Stimulated activated CD4-positive, alpha-beta T cell treated with anti-CD3 and anti-CD28 coated beads, Interleukin-2, amount 100 ng/mL, for 48 hours (primary cell): ENCODE results near the gene PXDN.
"Not testable (repeated sequence)": the region's sequence is repeated elsewhere in the genome, so short reads cannot be mapped to it uniquely, and the experiment has no call there.

Experiments used
- DNase-seq, 2 donors: peaks; one replicate each; pipeline ENCODE4 v3.0.0-alpha.2; 2020

PXDN gene, protein sequence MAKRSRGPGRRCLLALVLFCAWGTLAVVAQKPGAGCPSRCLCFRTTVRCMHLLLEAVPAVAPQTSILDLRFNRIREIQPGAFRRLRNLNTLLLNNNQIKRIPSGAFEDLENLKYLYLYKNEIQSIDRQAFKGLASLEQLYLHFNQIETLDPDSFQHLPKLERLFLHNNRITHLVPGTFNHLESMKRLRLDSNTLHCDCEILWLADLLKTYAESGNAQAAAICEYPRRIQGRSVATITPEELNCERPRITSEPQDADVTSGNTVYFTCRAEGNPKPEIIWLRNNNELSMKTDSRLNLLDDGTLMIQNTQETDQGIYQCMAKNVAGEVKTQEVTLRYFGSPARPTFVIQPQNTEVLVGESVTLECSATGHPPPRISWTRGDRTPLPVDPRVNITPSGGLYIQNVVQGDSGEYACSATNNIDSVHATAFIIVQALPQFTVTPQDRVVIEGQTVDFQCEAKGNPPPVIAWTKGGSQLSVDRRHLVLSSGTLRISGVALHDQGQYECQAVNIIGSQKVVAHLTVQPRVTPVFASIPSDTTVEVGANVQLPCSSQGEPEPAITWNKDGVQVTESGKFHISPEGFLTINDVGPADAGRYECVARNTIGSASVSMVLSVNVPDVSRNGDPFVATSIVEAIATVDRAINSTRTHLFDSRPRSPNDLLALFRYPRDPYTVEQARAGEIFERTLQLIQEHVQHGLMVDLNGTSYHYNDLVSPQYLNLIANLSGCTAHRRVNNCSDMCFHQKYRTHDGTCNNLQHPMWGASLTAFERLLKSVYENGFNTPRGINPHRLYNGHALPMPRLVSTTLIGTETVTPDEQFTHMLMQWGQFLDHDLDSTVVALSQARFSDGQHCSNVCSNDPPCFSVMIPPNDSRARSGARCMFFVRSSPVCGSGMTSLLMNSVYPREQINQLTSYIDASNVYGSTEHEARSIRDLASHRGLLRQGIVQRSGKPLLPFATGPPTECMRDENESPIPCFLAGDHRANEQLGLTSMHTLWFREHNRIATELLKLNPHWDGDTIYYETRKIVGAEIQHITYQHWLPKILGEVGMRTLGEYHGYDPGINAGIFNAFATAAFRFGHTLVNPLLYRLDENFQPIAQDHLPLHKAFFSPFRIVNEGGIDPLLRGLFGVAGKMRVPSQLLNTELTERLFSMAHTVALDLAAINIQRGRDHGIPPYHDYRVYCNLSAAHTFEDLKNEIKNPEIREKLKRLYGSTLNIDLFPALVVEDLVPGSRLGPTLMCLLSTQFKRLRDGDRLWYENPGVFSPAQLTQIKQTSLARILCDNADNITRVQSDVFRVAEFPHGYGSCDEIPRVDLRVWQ (N-terminal part only)

DNA sequence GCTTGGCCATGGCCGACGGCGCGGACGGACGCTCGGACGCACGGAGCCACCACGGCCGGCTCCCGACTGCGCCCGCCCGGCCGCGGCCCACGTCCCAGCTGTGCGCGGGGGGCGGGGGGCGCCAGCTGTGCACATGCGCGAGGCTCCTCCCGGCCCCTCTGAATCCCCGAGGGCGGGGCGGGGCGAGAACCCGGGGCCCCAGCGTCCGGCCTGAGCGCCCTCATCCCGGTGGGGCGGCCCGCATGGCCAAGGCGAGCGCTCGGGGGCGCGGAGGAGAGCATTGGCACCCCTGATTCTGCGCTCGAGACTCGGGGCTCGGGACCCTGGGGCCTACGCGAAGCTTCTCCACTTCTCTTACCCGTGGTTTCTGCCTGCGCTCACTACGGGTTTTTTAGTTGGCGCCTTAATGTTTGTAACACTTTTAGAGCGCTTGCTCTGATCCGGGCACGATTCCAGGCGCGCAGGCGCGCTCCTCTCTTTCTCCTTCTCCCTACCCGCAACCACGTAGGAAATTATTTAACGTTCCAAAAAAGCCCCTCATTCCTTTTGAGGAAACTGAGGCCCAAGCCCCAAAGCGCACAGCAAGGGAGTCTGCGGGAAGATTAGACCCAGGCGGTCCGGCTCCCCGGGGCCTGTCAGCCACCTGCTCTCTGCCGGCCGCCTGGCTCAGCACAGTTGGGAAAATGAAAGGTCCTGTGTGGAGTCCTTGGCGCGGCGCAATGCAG is at the start of gene PXDN:
PXDN (minus strand) TSS at position 70 of the 725 bp plus-strand sequence; CDS start at position 10, 60 bp downstream.
- DNase-seq = no peak

DNA sequence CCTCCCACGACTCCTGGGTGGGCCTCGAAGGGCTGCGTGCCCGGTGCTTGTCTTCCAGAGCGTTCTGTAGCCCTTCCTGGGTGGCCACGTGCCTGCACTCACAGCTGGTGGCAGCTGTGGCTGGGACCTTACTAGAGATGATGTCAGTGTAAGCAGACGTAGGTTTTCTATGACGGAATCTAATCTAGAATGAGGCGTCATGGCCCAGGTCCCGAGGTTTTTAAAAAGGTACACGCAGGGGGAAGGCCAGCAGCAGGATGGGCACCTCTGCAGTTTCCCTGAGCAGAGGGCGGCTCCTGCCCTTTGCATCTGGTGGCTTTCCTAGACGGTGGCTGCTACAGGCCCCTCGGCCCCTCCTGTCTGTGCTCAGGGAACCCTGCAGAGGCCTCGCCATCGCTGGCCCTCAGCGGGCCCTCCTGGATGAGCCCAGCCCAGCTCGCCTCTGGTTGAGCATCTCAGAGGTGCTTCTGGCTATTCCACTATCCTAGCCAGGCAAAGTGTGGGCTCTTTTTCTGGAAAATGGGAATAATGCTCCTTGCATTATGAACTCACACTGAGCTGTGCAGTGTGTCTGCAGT is 49.6 kb upstream of the PXDN start:
- DNase-seq = no peak

DNA sequence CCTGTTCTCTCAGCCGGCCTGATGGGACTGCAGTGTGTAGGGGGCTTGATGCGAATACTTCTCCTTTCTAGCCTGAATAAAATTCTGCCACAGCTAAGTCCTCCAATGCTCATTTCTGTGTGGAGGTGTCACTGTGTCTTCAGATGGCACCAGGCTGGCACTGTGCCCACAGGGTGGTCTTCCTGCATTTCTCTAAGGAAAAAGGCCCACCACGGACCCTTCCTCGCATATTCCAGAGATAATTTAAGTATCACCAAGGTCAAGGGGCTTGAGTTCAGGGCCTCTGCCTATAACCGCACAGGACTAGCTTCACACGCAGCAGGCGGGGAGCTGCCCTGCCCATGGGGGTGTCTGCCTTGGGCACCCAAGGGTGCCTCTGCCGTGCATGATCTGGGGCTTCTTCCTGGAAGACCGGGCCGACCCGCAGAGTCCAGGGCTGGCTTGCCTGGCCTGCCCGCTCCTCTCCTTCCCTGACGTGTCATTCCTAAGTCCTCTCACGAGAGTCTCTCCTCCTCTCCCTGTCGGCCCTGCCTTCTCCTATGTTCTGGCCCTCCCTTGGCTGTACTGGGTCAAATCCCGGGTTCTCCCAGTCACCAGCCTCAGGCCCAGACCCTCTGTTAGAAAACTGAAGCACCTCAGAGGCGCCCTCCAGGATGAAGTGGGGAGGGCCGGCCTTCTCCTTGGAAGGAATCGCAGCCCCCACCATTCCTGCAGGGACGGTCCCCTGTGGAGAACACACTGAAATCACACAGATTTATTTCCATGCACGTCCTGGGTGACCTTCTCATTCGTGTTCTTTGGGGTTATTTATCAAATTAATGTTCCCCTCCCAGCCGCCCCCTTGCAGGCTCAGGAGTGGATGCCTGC is 48.9 kb upstream of the PXDN start:
- DNase-seq = no peak

DNA sequence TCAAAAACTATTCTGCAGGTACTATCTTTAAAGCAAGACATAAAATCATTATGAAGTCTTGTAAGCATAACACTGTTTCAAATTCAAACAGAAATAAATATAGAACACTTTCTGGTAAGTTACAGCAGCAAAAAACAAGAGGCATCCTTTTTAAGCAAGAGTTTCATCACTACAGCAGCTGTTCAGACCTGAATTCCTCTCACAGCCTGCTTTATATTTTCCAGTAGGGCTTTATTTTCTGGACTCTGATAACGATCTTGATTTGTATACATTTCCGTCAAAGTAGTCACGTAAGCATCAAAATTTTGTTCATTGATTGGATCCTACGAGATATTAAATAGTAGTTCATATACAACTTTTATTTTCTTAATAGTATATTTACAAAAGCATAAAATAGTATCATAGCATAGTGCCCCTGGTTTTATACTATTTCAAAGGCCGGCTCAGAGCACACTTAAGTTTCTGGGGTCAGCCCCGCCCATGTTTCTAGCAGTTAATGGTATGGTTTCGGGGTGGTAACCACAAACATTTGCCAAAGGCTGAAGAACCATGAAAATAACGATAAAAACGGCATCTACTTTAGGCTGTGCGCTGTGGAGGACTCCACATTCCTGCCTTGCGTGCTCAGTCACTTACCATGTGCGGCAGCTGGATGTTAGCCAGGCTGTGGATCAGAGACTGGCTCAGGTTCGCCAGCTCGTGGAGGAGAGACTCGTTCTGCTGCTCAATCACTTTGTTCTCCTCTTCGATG is 47.5 kb upstream of the PXDN start:
- no peak for DNase-seq

DNA sequence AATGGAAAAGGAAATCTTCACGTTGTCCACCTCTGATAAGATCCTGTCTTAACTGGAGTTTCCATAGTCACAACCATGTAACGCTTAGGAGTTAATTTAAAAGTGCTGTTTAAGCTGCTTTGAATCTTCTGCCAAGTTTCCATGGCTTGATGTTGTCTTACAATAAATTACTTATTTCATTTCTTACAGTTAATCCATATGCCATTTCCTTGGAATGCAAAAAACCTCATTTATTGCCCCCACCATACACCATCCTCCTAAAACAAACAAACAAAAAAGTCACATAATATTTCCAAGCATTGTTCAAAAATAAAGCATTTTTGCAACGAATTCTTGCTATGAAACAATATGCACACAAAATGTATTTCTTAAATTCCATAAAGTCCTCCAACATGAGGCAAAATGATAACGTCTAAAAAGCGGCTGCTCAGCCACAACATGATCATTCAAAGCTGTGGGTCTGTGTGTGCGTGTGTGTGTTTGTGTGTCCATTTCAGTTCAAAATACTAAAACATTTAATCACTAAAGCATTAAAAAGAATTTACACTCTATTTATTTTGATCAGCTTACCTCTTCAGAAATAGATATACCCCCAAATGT is 46.8 kb upstream of the PXDN start:
- DNase-seq = no peak

DNA sequence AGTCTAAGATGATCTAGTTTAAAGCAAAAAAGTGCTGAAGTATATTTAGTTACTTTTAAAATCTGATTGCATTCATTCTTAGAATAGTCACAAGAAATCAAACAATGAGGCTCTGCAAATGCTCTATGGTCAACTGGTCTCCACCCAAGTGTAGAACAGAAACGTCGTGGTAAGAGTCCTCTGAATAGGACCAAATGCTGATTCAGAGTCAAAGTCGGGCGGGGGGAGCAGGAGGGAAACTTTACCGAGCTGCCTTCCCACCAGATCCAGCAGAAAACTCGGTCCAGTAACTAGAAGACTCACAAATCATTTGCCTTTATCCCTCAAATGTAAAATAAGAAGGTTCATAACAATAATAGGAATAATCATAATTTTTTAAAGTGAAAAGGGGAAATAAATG is 46.2 kb upstream of the PXDN start:
- no peak for DNase-seq

DNA sequence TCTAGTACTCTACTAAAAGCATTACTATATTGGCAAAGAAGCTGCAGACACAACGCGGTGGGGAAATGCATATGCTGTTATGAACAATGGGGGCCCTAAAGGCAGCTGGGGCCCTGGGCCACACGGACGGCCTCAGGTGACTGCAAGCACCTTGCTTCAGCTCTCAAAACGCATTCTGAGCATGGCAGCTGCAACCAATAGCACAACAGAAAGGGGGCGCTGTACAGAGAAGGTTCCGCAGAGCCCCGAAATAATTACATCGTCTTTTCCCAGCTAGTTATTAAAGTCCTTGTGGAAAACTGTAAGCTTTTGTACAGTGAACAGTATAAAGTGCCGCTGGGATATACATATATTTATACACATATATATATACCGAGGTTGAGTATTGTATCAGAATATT is 45.3 kb upstream of the PXDN start:
- DNase-seq = no peak

DNA sequence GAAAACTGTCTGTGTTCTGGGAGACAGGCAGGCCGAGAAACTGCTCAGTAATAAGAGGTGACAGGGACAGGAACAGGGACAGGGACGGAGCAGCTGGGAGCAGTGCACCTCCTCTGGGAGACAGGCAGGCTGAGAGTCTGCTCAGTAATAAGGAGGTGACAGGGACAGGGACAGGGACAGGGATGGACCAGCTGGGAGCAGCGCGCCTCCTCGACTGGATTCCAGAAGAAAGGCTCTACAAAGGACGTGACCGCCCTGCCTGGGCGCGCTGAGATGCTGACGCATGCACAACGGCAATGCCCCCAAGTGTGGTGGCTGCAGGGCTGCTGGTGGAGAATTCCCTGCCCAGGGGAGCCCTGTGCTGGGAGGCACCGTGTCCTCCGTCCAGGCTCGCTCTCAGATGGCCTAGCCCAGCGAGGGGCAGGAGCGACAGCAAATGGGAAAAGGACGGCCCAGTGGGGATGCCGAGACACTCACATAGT is 44.2 kb upstream of the PXDN start:
- no peak for DNase-seq

DNA sequence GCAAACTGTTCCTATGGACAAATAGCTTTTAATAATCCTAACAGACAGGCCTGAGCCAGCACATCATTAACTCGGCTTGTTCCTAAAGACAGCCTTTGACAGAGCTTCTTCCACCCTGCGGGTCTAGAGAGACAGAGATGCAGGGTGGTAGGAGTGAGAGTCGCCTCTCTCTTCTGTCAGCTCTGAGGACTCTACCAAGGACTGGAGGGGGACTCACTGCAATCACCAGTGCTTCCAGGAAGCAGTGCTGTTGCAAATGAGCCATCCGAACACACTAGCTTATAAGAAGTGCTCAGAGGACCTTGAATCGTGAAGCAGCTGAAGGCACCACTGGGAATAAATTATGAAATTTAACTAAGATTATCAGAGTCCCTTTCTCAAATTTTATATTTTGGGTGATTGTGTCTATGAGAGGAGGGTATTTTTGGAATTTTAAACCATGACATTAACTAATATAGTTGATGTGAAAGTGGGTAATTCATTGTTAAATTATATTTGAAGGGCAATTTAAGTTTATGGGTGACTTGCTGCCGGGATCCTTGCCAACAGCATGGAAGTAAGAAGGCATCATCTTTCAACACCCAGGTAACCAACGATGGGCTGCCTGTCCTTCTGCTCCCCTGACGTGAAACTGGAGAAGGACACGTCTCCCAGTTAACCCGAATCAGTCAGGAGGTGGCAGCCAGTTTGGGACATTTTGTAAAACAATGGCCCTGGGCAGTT is 43.6 kb upstream of the PXDN start:
- DNase-seq = no peak

DNA sequence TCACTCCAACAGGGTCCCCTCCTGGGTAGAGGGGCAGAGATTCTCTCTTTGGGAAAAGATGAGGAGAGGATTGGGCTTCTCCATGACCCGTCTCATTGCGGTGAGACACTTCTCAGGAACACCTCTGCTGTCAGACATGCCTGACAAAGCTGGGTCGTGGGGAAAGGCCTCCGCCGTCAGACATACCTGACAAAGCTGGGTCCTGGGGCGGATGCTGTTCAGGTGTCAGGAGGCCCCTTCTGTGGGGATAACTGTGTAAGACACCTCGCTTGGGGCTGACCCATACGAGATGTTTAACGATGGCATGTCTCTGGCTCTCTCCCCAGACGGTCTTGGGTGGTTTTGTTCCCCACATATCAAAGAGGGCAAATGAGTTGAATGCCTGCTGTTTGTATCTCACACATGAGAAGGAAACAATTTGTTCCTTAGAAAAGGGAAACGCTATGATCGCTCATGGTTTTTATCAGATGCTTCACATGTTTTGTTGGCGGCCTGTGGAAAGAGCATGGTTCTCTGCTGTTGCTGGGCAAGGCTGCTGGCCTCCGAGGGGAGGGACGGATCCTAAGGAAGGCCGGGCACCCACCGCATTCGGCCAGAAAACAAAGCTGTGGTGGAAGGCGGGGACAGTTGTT is 40.8 kb upstream of the PXDN start:
- no peak for DNase-seq

DNA sequence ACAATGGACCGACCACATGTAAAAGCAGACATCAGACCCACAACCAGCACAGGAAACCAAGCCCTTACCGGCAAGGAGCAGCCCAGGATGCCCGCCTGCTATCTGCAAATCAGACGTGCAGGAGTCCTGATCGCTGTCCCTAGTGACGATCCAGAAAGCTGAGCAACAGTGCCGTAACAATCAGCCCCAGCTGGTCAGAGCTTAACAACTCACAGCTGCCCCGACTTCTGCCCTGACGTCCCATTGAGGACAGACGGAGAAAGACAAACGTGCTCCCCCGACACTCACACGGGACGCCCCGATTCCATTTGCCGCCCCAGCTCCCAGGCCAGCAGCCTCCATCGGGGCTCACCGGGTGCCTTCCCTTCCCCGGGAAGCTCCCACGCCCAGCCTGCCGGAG is 39.8 kb upstream of the PXDN start:
- no peak for DNase-seq

DNA sequence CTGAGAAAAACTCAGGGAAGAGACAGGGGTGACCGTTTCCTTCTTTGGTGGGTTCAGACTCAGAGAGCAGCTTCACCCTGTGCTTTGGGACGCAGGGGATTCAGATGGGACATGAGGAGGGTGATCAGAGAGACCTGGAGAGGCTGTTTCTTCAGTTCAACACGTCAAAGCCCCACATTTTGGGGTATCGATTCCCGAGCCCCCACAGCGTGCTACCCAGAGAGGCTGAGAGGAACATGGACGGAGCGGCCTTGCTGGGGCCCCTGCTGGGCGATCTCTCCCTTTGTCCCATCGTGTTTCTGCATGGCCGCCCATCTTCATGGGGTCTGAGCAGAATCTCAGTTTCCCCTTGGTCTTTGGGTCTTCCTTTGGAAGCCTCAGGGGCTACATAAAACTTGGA is 38.2 kb upstream of the PXDN start:
- no peak for DNase-seq

DNA sequence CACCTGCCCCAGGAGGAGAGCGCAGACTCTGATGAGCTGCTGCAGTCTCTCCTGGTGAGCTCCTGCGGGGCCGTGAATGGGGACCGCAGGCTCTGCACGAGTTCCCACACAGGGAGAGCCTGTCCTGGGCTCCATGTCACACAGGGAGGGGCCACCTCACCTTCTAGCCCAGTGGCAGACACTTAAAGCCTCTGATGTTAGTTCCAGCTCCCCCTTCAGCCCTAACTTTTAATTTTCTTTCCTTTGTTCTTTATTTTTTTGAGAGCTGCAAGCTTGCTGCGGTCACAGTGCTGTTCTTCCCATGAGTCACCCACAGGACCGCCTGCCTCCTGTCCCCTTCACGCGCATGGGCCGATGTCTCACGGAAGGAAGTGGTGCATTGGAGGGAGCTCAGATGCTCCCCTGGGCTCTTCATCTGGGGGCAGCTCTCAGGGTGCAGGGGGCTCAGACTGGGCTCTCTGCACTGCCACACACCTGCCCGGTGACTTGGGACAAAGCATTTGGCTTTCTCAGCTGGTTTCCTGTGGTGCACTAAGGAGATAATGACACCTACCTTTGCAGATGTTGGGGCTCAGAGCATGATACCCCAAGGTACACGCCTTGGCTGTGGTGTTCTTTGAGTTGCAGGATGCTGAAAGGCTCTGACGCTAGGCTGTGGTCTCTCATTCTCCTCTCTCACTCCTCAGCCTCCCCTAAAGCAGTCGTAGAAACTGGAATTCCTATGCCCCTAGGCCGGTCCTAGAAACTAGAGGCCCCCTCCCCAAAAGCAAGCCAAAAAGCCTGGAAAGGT is 37.2 kb upstream of the PXDN start:
- no peak for DNase-seq

DNA sequence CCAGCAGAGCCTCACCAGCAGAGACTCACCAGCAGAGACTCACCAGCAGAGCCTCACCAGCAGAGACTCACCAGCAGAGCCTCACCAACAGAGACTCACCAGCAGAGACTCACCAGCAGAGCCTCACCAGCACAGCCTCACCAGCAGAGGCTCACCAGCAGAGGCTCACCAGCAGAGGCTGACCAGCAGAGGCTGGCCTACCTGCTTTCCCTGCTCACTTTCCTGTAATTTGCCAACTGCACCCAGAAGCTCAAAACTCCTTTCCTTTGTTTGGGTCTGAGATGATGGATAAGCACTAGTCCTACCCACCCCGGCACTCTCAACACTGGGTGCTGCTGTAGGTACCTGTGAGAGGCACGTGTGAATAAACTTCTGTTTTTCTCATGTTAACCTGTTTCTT is 36.4 kb upstream of the PXDN start:
- DNase-seq = no peak

DNA sequence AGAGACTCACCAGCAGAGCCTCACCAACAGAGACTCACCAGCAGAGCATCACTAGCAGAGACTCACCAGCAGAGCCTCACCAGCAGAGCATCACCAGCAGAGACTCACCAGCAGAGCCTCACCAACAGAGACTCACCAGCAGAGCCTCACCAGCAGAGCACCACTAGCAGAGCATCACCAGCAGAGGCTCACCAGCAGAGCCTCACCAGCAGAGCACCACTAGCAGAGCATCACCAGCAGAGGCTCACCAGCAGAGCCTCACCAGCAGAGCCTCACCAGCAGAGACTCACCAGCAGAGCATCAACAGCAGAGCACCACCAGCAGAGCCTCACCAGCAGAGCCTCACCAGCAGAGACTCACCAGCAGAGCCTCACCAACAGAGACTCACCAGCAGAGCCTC is 35.7 kb upstream of the PXDN start:
- DNase-seq = not testable (repeated sequence)

DNA sequence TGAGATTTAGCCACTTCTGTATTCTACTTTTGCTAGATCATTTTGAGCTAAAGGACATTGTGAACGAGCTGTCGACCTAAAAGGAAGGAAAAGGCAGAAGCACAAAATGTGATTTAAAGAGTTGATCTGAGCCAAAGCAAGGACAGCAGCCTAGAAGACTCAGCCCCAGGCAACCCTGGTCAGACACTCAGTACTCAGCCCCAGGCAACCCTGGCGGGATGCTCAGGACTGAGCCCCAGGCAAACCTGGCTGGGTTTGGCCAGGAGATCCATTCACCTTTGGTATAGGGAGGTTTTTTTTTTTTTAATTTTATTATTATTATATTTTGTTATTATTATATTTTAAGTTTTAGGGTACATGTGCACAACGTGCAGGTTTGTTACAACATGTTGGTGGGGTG is 34.3 kb upstream of the PXDN start:
- no peak for DNase-seq

DNA sequence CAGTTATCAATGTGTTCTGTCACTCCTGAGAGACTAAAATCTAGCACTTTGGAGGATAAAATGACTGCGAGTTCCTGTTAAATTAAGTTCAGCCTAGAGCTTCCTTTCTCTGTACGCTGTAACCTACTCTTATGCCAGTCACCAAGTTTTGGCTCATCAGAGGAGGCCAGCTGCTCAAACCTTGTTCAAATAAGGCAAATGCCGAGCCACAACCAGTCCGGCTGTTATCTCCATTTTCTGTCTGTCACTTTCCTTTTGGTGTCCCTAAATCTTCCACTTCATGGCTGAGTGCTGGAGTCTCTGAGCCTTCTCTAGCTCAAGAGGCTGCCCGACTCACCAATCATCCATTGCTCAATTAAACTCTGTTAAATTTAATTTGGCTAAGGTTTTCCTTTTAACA is 33.5 kb upstream of the PXDN start:
- DNase-seq = no peak

DNA sequence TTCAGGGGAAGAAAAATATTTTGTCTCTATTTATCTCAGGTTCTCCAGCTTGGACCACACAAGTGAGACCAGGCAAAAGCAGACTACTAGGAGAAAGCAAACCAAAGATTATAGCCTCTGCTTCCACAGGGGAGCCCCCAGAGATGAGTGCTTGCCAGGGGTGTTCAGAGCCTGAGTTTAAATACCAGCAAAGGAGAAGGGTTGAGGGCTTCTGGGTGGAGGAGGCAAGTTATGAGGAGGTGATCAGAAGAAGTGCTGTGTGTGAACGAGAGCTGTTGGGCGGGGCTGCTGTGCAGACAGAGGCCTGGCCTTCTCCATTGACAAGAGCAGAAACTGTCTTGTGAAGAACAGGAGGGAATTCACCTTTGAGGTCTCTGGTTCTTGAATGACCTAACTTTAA is 32.8 kb upstream of the PXDN start:
- no peak for DNase-seq
